GM21367 (cell line): ENCODE data around the gene GSK3A.
A peak's percentile ranks its signal among the peaks of the same experiment; 100 is the strongest.

ENCODE experiments used
- ATAC-seq: cut with Tn5 transposase; IDR thresholded peaks from one replicate; pipeline ENCODE4 v1.9.1; 2021; ENCODE audit not compliant: unreplicated experiment

Gene GSK3A

DNA sequence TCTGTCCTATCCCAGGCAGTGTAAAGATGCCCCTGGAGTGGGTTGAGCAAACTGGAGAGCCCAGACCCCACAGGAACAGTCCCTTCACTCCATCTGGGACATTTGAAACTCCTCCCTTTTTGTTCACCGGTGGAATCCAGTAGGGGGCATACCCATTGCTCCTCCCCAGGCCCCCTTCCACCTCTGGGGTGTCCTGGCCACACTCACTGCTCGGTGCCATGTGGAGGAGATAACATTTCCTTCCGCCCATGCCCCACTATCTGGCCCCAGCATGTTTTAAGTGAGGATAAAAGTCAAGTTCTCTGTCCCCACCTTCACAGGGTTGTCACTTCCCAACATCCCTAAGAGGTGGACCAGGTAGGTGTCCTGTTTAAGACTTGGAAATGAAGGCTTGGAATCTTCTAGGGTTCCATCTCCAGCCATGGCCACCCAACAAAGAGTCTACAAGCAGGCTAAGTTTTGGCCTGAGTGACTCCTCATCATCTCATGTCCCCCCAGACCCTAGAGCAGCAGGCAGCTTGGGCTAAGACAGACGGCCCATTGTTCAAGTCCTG, 13.0 kb downstream of the GSK3A start:
- ATAC-seq, result no peak

DNA sequence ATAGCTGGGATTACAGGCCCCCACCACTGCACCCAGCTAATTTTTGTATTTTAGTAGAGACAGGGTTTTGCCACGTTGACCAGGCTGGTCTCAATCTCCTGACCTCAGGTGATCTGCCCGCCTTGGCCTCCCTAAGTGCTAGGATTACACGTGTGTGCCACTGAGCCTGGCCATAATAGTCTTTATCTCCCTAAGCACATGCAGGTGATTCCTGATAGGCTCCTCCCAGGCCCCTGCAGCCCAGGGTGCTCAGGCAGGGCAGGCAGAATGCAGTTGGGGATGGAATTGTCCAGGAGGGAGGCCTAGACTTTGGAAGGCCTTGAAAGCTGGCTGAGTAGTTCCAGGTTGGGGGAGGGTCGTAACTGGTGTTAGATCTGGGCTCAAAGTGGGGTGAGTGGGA, 13.8 kb downstream of the GSK3A start:
- no peak for ATAC-seq

DNA sequence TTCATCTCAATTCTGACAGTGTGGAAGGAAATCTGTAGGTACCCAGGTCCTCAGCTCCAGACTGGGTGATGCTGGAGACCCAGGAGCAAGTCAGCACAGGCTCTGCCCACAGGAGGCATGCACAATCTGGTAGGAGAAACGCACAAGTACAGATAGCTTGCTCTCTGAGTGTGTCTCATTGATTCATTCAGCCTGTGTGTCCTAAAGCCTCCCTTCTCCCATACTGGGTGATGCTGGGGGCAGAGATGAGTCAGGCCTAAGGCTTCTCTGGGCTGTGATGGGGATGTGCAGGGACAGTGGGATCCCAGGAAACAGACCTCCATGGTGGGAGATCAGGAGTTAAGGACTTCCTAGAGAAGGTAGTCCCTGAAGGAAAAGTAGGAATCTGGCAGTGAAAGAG, 15.5 kb downstream of the GSK3A start:
- no peak for ATAC-seq

DNA sequence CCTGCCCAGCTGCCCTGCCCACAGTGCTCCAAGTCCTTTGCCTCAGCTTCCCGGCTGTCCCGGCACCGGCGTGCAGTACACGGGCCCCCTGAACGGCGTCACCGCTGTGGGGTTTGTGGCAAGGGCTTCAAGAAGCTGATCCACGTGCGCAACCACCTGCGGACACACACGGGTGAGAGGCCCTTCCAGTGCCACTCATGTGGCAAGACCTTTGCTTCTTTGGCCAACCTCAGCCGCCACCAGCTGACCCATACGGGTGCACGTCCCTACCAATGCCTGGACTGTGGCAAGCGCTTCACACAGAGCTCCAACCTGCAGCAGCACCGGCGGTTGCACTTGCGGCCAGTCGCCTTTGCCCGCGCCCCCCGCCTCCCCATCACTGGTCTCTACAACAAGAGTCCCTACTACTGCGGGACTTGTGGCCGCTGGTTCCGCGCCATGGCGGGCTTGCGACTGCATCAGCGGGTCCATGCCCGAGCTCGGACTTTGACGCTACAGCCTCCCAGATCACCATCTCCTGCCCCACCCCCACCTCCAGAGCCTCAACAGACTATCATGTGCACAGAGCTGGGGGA, 16.6 kb downstream of the GSK3A start:
- ATAC-seq, result no peak

DNA sequence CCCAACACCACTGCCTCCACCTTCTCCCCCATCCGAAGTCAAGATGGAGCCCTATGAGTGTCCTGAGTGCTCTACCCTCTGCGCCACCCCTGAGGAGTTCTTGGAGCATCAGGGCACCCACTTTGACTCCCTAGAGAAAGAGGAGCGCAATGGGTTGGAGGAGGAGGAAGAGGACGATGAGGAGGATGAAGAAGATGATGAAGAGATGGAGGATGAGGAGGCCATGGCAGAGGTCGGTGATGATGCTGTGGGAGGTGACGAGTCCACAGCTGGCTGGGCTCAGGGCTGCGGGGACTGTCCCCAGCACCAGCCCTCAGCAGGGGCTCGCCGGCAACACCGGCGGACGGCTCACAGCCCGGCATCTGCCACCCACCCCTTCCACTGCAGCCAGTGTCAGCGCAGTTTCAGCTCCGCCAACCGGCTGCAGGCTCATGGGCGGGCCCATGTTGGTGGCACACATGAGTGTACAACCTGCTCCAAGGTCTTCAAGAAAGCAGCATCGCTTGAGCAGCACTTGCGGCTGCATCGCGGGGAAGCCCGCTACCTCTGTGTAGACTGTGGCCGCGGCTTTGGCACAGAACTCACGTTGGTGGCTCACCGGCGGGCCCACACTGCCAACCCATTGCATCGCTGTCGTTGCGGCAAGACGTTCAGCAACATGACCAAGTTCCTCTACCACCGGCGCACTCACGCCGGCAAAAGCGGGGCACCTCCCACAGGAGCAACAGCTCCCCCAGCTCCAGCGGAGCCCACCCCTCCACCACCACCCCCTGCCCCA, 17.3 kb downstream of the GSK3A start:
- ATAC-seq, result no peak

DNA sequence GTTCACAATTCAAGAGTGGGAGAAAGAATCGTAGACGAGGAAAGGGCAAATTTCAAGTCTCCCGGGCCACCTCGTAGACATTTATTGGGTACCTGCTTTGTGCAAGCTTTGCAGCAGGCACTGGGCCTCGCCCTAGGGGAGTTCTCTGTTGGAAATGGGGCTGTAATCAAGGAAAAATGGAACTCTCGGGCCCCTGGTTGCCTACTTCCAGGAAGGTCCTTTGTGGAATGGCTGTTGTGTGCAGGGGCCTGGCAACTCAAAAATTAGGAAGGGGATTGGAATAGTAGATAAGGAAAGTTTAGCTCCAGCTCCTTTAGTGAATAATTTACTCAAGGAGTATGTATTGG, 21.7 kb downstream of the GSK3A start:
- ATAC-seq, result no peak

DNA sequence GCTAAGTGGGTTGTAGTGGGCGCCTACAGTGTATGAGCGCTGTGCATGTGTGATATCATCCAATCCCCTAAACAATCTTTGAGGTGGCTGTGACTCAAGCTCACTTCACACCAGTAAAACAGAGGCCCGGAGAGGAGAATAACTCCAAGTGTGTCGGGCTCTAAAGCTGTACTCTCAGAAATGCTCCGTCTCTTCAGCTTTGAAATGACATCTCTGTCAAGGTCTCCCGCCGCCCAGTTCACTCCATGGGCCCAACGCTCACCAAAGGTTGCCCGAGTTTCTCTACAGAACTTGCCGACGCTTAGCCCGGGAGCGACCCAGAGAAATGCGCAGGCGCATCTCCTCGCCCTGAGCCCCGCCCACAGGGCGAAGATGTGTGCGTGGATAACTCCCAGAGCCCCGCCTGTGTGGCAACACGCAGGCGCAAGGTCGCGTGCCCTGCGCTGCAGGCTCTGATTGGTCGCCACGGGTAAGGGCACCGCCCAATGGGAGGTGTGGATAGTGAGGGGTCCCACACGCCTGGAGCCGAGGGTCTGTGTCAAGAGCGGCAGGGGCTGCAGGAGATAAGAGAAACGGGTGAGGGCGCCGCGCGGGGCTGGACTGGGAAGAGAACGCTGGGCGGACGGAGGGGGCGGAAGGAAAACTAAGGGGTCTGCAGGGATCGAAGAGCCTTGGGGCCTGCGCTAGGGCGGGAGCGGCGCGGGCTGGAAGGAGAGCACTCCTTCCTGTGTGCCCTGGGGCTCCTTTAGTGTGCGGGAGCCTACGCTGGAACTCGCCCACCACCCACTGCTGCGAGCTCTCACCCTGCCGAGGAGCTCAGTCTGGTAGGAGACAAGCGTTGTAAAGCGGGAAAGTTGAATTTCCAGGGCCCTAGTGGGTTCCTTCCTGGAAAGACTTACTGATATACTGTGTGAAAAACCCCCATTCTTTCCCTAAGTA, 22.3 kb downstream of the GSK3A start, which contains the start of gene ZNF526:
Gene ZNF526 (plus strand): TSS at position 501 of the 939 bp plus-strand sequence. CDS start 4,092 bp downstream, outside the sequence.
- peak; percentile 62 for ATAC-seq

DNA sequence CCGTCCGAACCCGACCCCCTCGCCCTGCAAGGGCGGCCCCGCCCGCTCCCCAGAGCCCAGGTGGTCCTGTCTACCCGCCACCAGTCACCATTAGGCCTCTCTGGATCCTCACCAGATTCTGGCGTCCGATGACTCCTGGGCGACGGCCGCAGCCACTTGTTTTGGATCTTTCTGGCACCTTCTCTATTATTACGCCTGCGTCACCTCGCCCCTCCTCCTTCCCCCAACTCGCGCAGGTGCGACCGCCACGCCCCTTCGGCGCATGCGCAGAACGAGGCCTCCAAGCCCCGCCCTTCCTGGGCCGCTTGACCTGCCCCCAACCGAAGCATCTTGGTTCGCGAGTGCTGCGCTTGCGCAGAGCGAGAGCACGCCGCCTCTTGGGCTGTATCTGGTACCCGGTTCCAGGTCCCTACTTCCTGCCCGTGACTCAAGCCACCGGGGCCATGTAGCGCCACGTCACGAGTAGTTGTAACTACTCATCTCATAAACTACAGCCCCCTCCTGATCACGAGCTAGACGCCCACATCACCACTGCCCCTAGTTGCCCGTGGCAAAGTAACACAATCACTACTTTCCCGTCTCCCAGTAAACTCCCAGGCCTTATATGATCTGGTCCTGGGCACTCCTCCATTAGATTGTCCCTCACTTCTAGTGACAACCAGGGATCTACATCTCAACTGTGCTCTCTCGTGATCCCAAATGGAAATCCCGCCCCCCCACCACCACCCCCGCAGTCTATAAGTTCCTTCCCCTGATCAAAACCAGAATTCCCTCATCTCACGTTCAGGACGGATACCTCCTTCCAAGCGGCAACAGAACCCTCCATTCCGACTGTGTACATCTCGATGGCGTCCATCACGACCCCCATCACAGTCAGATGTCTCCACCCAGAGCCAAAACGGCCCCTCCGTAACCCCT, 24.6 kb downstream of the GSK3A start, which contains the start of gene DEDD2:
Gene DEDD2 (minus strand): TSS at position 158 of the 918 bp plus-strand sequence. CDS start 670 bp downstream, outside the sequence.
- ATAC-seq, result peak; percentile 58

DNA sequence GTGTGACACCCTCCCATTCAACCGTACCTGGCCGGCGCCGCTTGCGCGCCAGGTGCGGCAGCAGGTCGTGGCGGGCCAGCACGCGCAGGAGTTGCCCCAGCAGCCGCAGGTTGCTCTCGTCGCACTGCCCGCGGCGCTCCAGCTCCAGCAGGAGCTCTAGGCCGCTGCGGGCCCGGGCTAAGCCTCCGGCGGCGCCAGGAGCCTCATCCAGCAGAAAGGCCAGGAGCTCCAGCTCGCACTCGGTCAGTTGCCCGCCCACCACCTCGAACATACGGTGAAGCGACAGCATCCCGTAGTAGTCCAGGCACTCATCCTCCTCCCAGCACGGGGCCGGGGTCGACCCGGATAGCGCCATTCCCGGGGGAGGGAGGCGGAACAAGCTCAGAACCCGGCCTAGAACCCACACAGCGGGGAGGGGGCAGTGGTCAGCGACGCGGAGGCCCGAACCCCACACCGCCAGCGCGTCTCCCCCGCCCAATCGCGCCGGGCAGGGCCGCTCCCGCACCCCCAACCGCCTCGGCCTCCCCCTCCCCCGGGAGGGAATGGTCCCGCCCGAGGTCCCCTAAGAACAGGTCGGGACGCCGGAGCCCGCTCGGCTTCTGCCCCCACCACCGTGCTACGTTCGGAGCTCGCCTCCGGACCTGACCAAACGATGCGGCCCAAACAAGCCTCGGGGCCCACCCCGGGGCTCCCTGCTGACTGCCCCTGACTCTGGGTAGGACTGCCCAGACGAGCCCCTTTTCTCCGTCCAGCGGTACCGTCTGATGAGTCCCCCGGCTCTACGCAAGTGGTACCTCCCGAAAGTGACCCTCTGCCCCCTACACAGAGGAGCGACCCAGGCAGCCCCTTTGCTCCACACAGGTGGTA, 25.5 kb downstream of the GSK3A start:
- peak; percentile 6 for ATAC-seq

DNA sequence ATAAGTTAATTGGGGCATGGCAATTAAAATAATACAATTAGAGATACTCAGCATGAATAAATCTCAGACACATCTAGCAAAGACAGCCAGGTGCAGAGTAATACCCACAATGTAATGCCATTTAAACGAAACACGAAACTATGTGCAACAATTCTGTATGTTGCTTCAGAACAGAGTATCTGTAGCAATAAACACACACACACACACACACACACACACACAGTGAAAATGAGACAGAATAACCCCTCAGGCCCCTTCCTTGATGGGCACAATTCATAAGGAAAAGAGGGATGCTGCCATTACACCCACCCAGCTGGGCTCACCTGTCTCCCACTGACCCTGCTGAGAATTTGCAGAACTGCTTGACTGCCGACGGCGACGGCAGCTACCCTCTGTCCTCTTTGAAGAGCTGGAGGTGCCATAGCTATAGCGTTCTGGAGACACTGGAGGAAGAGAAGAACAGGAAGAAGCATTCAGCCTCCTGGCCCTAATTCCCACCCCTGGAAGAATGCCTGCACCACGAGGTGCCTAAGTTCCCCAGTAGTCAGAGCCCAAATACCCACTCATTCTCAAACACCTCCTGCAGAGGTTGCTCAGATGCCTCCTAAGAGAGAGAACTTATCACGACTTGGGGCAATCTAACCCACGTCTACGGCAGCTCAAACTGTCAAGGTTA, 27.5 kb downstream of the GSK3A start:
- no peak for ATAC-seq

DNA sequence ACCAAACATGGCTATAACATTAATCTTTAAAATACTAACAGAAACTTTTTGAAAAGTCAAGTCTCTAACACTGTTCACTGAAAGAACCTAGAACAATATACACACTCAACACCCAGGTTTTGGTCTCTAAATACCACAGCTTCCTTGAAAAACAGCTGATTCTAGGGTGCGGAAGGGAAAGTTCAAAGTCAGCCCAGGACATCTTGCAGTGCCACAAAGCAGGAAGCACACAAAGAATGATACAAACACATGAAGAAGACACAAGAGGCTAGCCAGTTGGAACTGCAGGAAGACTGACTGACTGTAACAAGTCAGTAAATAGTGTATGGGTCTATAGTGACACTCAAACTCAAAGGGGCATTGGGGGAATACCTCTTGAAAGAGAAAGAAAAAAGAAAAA, 29.5 kb downstream of the GSK3A start:
- no peak for ATAC-seq

DNA sequence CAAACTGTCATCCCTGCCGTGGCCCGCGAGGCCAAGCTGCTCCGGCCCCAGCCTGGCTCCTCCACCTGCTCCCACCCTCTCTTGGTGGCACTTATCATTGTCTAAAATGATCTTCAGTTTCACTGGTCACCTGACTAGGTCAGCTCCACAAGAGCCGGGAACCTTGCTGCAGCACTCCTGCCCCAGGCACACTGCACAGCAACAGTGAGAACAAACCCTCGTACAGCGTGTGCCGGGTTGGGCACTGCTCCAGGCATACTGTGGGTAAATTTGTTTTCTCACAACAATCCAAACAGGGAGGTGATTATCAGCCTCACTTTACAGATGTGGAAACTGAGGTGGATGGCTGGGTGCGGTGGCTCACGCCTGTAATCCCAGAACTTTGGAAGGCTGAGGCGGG, 33.8 kb downstream of the GSK3A start:
- ATAC-seq, result no peak

DNA sequence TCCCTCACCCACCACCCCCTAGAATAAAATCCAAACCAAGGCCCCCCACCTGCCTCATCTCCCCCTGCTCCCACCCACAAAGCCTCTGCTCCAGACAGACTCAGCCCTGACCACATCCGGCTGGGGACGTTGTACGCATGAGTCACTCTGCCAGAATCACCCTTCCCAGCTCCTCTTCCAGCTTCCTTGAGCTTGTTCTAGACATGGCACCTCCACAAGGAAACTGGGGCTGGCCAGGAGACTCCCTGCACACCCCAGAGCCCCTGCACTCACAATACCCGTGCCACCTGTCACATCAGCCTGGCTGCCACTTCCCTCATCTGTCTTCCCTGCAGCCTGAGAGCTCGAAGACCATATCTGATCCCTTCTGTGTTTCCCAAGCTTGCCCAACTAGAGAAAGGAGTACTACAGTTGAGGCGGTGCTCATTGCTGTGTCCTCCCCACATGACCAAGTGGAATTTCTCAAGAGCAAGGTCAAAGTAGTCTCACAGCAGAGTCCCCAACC, 34.6 kb downstream of the GSK3A start:
- no peak for ATAC-seq

DNA sequence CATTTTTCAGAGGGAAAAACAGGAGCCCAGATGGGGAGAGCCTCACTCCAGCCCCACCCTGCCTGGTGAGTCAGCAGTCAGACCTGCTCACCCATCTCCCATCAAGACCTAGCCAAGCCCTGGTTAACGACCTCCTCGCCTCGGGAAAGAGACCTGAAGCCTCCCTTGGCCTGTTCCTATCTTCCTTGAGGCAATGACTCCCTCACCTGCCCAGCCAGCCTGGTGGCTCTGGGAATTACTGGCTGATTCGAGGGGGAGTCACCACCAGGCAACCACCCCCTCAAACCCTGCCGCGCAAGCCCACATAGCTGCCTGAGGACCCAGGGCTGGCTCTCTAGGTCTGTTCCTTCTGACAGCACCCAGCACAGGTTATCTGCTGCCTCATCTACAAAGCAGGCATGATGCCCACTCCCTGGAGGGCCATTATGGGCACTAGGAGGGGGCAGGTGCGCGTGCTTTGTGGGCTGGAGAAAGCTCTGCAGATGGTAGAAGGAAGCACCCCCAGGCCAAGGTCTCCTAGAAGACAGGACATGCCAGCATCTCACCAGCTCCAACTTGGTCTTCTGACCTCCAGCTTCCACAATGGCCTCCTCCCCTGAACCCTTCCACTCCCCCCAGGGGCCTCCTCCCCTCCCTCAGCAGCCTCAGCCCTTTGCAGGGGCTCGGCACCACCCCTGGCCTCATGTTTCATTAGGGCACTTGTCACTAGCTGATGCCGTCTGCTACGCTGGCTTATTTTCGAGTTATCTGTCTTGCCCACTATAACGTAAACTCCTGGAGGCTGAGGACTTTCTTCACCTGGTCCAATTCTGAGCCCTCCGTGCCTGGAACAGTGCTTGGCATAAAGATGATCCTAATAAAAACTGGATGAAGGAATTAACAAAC, 35.3 kb downstream of the GSK3A start:
- ATAC-seq, result no peak

DNA sequence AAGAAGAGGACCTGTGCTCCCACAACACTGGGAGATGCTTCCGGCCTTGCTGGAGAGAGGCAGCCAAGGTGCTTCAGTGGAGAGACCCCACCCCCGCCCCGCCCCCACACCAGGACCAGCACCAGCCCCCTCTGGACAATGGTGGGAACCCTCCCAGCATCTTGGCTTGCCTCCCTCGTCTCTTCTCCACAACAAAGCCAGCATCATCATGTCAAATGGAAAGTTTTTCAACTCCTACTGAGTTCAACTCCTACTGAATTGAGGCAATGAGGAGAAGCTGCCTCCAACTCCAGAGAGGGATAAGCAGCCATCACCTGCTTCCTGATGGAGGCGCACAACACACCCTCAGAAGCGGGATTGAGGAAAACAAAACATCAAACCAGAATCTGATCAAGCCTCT, 37.7 kb downstream of the GSK3A start:
- no peak for ATAC-seq

DNA sequence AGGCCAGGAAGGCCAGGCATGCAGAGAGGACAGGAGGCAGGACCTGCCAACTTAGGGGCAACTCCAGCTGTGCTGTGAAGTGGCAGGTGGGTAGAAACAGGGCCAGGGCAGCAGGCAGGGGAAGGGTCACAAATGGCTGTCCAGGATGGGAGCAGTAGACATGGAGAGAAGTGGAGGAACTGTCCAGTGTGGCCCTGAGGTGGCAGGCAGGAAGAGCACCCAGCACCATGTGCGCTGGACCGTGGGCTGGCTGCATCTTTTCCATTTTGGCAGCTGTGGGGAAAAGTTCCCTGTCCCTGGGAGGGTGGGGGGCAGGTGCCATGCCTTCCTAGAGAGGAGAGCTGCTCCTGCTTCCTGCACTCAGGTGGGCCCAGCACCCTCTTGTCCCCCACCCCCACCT, 38.7 kb downstream of the GSK3A start:
- no peak for ATAC-seq

DNA sequence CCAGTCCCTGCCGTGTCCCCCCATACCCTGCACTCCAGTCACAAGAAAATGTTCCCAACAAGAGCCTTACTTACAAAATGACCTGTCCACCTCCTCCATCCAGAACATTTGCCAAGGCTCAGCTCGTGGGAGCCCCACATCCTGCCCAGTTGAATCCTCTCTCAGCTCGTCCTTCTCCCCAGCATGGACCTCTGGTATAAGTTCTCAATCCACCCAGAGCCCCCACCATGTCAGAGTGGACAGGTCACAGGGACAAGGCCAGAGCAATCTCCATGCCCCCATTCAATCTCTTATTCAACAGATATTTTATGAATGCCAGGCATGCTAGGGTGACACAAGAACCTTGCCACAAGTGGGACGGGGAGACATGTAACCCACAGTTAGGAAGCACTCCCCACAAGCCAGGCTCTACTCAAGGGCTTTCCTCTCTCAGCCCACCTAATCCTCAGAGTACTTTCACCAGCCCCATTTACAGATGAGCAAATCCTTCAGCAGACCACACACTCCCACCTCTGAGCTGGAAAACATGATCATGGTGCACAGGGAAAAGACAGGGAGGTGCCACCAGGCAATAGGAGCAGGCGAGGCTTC, 40.0 kb downstream of the GSK3A start:
- no peak for ATAC-seq
